GM18526 (cell line): ENCODE measurements around the gene RHOA.

Experiments
- POLR2A ChIP-seq: IDR thresholded peaks from 3 replicates; pipeline ENCODE4 v1.6.1; 2011; ENCODE audit not compliant: insufficient read length; ENCODE audit errors: extremely low read depth

RHOA gene

DNA sequence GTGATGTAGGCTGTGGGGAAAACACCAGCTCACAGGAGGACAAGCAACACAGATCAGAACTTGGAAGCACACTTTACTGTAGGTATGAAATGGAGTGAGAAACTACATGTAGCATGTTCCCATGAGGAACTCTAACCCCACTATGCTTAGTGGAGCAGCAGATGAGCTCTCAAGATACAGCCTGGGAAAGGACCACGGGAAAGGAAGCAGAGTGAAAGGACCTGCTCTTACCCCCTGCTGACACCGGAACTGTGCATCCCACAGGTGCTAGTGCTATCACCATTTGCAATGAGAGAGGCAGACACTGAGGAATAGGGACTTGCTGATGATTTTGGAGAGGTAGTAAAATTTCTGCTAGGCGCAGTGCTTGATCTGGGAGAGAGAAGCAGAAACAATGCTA is 100.5 kb downstream of the RHOA start:
- no peak for TF ChIP-seq POLR2A

- no peak for TF ChIP-seq POLR2A
Measured at GRCh38 chr3:49310677-49311076, 101.1 kb downstream of the RHOA start.
